HG03039 (cell line): ENCODE data around the gene EBF3.

ENCODE experiments used
- ATAC-seq: cut with Tn5 transposase; IDR thresholded peaks from one replicate; pipeline ENCODE4 v1.9.1; 2021; ENCODE audit warnings: mild to moderate bottlenecking, moderate library complexity; ENCODE audit not compliant: unreplicated experiment

Gene EBF3

GRCh38 chr10:129857242-129857960 lies 106.7 kb downstream of the EBF3 start:
- ATAC-seq, result no peak

GRCh38 chr10:129855836-129856563 lies 108.1 kb downstream of the EBF3 start:
- no peak for ATAC-seq

- ATAC-seq, result no peak
Measured at GRCh38 chr10:129854796-129855705, 109.0 kb downstream of the EBF3 start.

GRCh38 chr10:129854158-129854557 lies 109.9 kb downstream of the EBF3 start:
- ATAC-seq, result no peak

GRCh38 chr10:129853562-129853903 lies 110.5 kb downstream of the EBF3 start:
- no peak for ATAC-seq

GRCh38 chr10:129852829-129853561 lies 111.1 kb downstream of the EBF3 start:
- no peak for ATAC-seq

- ATAC-seq, result no peak
Measured at GRCh38 chr10:129851941-129852640, 112.0 kb downstream of the EBF3 start.

GRCh38 chr10:129850790-129851189 lies 113.3 kb downstream of the EBF3 start:
- ATAC-seq, result no peak

GRCh38 chr10:129850316-129850715 lies 113.8 kb downstream of the EBF3 start:
- ATAC-seq, result no peak

GRCh38 chr10:129849853-129850252 lies 114.2 kb downstream of the EBF3 start:
- no peak for ATAC-seq

GRCh38 chr10:129849452-129849750 lies 114.7 kb downstream of the EBF3 start:
- ATAC-seq, result no peak

GRCh38 chr10:129848696-129849451 lies 115.2 kb downstream of the EBF3 start:
- ATAC-seq, result no peak

- ATAC-seq, result no peak
Measured at GRCh38 chr10:129847741-129848483, 116.2 kb downstream of the EBF3 start.

GRCh38 chr10:129846991-129847391 lies 117.1 kb downstream of the EBF3 start:
- no peak for ATAC-seq

GRCh38 chr10:129845111-129845753 lies 118.8 kb downstream of the EBF3 start:
- no peak for ATAC-seq

GRCh38 chr10:129844216-129844766 lies 119.8 kb downstream of the EBF3 start:
- no peak for ATAC-seq

GRCh38 chr10:129843702-129844101 lies 120.4 kb downstream of the EBF3 start:
- ATAC-seq, result no peak

GRCh38 chr10:129843131-129843541 lies 120.9 kb downstream of the EBF3 start:
- ATAC-seq, result no peak
